Loucy (cell line): ENCODE measurements around the gene RASSF4.
A peak's percentile ranks its signal among the peaks of the same experiment; 100 is the strongest.

ENCODE experiments used
- H2AFZ ChIP-seq: fragments of 200-600 bp; sonication (generic); 2 replicates; pipeline ENCODE4 v1.6.0; 2016; ENCODE audit warnings: antibody characterized with exemption, mild to moderate bottlenecking, low read length, moderate library complexity
- H3F3A ChIP-seq: fragments of 200-600 bp; 2 replicates; pipeline ENCODE4 v1.6.0; 2016; ENCODE audit warnings: antibody characterized with exemption, low read depth, mild to moderate bottlenecking
- H3K27me3 ChIP-seq: fragments of 200-600 bp; sonication (generic); 2 replicates; pipeline ENCODE4 v1.6.1; 2014; ENCODE audit warnings: low read length, mild to moderate bottlenecking; ENCODE audit not compliant: insufficient read depth, poor library complexity, severe bottlenecking
- H3K36me3 ChIP-seq: fragments of 200-600 bp; sonication (generic); 2 replicates; pipeline ENCODE4 v1.6.1; 2016; ENCODE audit warnings: low read length; ENCODE audit not compliant: insufficient read depth
- H3K4me1 ChIP-seq: fragments of 200-600 bp; sonication (generic); 2 replicates; pipeline ENCODE4 v1.5.1; 2014; ENCODE audit warnings: low read length, mild to moderate bottlenecking; ENCODE audit not compliant: insufficient read depth, poor library complexity, severe bottlenecking
- H3K4me2 ChIP-seq: fragments of 200-600 bp; sonication (generic); 2 replicates; pipeline ENCODE4 v1.6.0; 2014; ENCODE audit warnings: antibody characterized with exemption, low read length, low read depth, mild to moderate bottlenecking; ENCODE audit not compliant: poor library complexity, severe bottlenecking
- H3K4me3 ChIP-seq: fragments of 200-600 bp; sonication (generic); 2 replicates; pipeline ENCODE4 v1.5.1; 2014; ENCODE audit warnings: low read length, mild to moderate bottlenecking, mixed read lengths; ENCODE audit not compliant: poor library complexity, severe bottlenecking
- H3K79me2 ChIP-seq: fragments of 200-600 bp; sonication (generic); 2 replicates; pipeline ENCODE4 v1.6.1; 2014; ENCODE audit warnings: low read length; ENCODE audit not compliant: insufficient read depth
- H3K9ac ChIP-seq: fragments of 200-600 bp; sonication (generic); 2 replicates; pipeline ENCODE4 v1.6.0; 2014; ENCODE audit warnings: mild to moderate bottlenecking, low read depth, low read length, moderate library complexity; ENCODE audit not compliant: poor library complexity, severe bottlenecking
- H3K9me2 ChIP-seq: fragments of 200-600 bp; sonication (generic); replicated peaks from 2 replicates; pipeline ENCODE4 v1.6.1; 2016; ENCODE audit warnings: low read depth, low read length, mixed read lengths
- H3K9me3 ChIP-seq: fragments of 200-600 bp; sonication (generic); 2 replicates; pipeline ENCODE4 v1.6.1; 2014; ENCODE audit warnings: mild to moderate bottlenecking, antibody characterized with exemption, low read length, low read depth; ENCODE audit not compliant: insufficient read depth
- H4K20me1 ChIP-seq: fragments of 200-600 bp; sonication (generic); 2 replicates; pipeline ENCODE4 v1.6.0; 2014; ENCODE audit warnings: antibody characterized with exemption, low read length, mild to moderate bottlenecking; ENCODE audit not compliant: insufficient read depth, poor library complexity, severe bottlenecking
- CTCF ChIP-seq: fragments of 200-600 bp; sonication (generic); conservative IDR thresholded peaks from 2 replicates; pipeline ENCODE4 v1.5.1; 2014; ENCODE audit warnings: mild to moderate bottlenecking, antibody characterized with exemption, low read length
- EZH2phosphoT487 ChIP-seq: fragments of 200-600 bp; IDR thresholded peaks from 2 replicates; pipeline ENCODE4 v1.6.1; 2018; ENCODE audit warnings: antibody characterized with exemption, mild to moderate bottlenecking, moderate library complexity, borderline replicate concordance

The RASSF4 gene

GRCh38 chr10:45000138-45000751, 40.6 kb downstream of the RASSF4 start:
- H3K36me3 ChIP-seq: peaks cover 29% of the 10 kb centered on the region
- TF ChIP-seq CTCF (no peak), EZH2phosphoT487 (no peak)
- H3F3A ChIP-seq: peaks cover 25% of the 10 kb centered on the region
- H3K27me3 ChIP-seq: no peaks in the 10 kb centered on the region
- H3K9ac ChIP-seq: peak overlapping the region; percentile 92
- peak overlapping the region; percentile 81 for H3K4me3 ChIP-seq
- peaks cover 33% of the 10 kb centered on the region for H4K20me1 ChIP-seq
- no peak overlapping the region for H2AFZ ChIP-seq
- H3K9me3 ChIP-seq: peaks cover 30% of the 10 kb centered on the region
- H3K79me2 ChIP-seq: peaks cover 71% of the 10 kb centered on the region
- H3K4me1 ChIP-seq: peaks cover 76% of the 10 kb centered on the region
- peak overlapping the region; percentile 97 for H3K4me2 ChIP-seq
- no peaks in the 10 kb centered on the region for H3K9me2 ChIP-seq

- Histone ChIP-seq H3K4me1 (peaks cover 70% of the 10 kb centered on the region), H3K4me2 (peak within 1 kb of the TSS; percentile 97), H3K4me3 (peak within 1 kb of the TSS; percentile 81), H3K9ac (peak within 1 kb of the TSS; percentile 92), H3K9me2 (no peaks in the 10 kb centered on the region), H3K36me3 (peaks cover 32% of the 10 kb centered on the region), H3K79me2 (peaks cover 77% of the 10 kb centered on the region), H3F3A (peaks cover 20% of the 10 kb centered on the region), H3K9me3 (peaks cover 30% of the 10 kb centered on the region), H4K20me1 (peaks cover 33% of the 10 kb centered on the region), H3K27me3 (no peaks in the 10 kb centered on the region), H2AFZ (no peak within 1 kb of the TSS)
- TF ChIP-seq EZH2phosphoT487 (no peak), CTCF (no peak)
These were observed 41.3 kb downstream of the RASSF4 start, which contains the start of gene ZNF22 for GRCh38 chr10:45000752-45001380. Gene ZNF22 (plus strand): TSS chr10:45000923. CDS start chr10:45003369, 2,446 bp downstream.

GRCh38 chr10:45001381-45002148, 42.0 kb downstream of the RASSF4 start:
- H3K4me1 ChIP-seq: peaks cover 63% of the 10 kb centered on the region
- peaks cover 78% of the 10 kb centered on the region for H3K79me2 ChIP-seq
- peak overlapping the region; percentile 92 for H3K9ac ChIP-seq
- peaks cover 32% of the 10 kb centered on the region for H3K36me3 ChIP-seq
- H3K4me3 ChIP-seq: peak overlapping the region; percentile 81
- no peak overlapping the region for H2AFZ ChIP-seq
- peaks cover 13% of the 10 kb centered on the region for H3F3A ChIP-seq
- H3K9me2 ChIP-seq: no peaks in the 10 kb centered on the region
- peaks cover 33% of the 10 kb centered on the region for H4K20me1 ChIP-seq
- no peaks in the 10 kb centered on the region for H3K27me3 ChIP-seq
- peak overlapping the region; percentile 86 for H3K4me2 ChIP-seq
- TF ChIP-seq EZH2phosphoT487 (no peak), CTCF (peak; percentile 22; the same call in 1 of the 2 replicates)
- peaks cover 30% of the 10 kb centered on the region for H3K9me3 ChIP-seq
